ENCODE measurements around the gene IFT43.

- TF ChIP-seq POLR2AphosphoS5 (IDR thresholded peaks at IDR 0.05): peak in 1 of 3 donors; percentile 51
- TF ChIP-seq, protein P1, sequence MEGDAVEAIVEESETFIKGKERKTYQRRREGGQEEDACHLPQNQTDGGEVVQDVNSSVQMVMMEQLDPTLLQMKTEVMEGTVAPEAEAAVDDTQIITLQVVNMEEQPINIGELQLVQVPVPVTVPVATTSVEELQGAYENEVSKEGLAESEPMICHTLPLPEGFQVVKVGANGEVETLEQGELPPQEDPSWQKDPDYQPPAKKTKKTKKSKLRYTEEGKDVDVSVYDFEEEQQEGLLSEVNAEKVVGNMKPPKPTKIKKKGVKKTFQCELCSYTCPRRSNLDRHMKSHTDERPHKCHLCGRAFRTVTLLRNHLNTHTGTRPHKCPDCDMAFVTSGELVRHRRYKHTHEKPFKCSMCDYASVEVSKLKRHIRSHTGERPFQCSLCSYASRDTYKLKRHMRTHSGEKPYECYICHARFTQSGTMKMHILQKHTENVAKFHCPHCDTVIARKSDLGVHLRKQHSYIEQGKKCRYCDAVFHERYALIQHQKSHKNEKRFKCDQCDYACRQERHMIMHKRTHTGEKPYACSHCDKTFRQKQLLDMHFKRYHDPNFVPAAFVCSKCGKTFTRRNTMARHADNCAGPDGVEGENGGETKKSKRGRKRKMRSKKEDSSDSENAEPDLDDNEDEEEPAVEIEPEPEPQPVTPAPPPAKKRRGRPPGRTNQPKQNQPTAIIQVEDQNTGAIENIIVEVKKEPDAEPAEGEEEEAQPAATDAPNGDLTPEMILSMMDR (IDR thresholded peaks at IDR 0.05): no peak
Measured at GRCh38 chr14:75995372-75996041, 9.9 kb downstream of the IFT43 start.

All from transverse colon (tissue), 4 donors.